NCI-H1092 (cell line): ENCODE measurements around the gene RHEX.

Source experiments
- DNase-seq: peaks from one replicate; lab custom pipeline; 2025; lab: John Stamatoyannopoulos, UW

The RHEX gene

DNA sequence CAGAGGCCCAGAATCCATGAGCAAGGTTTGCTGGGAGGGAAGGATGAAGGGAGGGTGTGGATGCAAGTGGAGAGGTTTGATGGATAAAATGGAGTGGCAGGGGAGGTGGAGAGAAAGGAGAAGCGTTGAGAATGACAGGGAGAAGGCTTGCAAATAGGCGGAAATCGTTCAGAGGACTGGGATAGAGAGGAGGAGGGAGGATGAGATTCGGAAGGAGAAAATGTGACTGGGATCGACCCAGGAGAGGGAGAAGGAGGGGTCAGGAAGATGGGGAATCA lies 63.8 kb downstream of the RHEX start:
- DNase-seq: no peak

GRCh38 chr1:206117151-206117948 lies 64.4 kb downstream of the RHEX start, which contains the start of gene AVPR1B:
Gene AVPR1B (minus strand): TSS chr1:206117388. CDS start chr1:206116890, 498 bp downstream.
- DNase-seq: peak; percentile 77

DNA sequence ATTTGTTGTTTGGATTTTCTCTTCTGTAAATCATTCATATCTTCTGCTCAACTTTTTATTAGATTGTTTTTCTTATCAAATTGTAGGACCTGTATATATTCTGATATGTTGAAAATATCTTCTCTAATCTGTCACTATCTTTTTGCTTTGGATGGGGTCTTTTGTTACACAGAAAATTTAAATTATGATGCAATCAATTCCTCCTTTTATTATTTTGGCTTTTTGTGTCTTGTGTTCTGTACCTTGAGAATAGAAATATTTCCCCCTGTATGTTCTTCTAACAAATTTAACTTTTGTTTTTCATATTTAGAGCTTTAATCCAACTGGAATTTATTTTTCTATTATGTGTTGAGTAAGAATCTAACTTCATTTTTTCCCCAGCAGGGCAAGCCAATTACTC lies 67.4 kb downstream of the RHEX start:
- DNase-seq: no peak

DNA sequence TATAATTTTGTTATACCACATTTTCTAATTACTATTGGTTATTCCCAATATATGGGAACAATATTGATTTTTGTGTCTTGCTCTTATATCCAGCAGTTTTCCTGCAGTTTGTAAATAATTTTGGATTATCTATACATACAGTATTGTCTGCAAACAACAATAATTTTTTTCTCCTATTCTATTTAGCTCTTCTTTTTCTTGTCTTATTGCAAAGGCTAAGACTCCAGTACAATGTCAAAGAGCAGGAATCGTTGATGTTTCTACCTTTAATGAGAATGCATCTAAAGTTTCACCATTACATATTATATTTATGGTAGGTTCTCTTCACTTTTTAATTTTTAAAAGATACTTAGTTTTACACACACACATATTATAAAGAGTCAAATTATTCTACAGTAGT lies 68.3 kb downstream of the RHEX start:
- no peak for DNase-seq

DNA sequence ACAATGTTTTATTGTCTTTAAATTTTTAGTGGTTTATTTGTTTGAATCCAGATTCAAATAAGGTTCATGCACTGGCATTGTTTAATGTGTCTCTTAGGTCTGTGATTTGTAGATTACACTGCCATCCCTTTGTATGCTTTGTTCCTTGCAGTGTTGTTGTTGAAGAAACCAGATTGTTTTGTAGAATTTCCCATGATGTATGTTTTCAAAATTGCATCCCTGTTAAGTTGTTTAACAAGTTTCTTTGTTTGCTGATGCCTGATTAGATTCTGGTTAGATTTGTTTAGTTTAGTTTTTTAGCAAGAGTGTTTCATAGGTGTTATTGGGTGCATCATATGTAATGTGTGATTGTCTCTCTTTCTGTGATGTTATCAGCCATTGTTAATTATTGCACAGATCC lies 69.7 kb downstream of the RHEX start:
- no peak for DNase-seq

- DNase-seq: no peak
Measured at GRCh38 chr1:206125346-206125745, 72.4 kb downstream of the RHEX start.

DNA sequence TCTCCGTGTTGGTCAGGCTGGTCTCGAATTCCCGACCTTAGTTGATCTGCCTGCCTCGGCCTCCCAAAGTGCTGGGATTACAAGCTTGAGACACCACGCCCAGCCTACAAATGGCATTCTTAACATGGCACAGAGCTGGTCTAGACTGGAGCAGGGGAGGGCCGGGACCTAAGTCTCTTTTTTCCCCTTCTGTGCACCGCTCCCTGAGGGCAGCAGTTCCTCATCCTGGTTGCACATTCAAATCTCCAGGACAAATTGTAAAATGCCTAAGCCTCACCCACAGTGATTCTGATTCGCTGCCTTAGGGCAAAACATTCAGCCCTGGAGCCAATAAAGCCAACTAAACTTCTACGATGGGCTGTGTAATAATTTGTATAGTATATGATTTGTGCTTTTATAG lies 74.4 kb downstream of the RHEX start:
- DNase-seq: no peak

DNA sequence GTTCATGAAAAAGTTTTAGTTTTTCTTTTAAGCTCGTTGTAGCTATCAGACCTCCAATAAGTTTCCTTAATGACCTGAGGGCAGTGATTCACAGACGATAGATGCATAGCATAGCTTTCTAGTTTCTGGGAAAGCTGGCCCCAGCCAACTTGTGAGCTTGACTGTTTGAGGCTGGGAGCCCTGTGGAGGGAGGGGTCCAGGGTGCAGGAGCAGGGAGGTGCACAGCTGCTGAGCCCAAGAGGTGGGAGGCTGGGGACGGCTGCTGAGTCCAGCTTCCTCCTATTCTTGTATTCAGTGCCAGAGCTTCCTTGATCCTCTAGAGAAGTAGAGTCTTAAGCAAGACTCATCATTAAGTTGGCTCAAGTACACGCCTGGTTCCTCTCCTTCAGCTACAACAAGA lies 75.2 kb downstream of the RHEX start:
- no peak for DNase-seq

DNA sequence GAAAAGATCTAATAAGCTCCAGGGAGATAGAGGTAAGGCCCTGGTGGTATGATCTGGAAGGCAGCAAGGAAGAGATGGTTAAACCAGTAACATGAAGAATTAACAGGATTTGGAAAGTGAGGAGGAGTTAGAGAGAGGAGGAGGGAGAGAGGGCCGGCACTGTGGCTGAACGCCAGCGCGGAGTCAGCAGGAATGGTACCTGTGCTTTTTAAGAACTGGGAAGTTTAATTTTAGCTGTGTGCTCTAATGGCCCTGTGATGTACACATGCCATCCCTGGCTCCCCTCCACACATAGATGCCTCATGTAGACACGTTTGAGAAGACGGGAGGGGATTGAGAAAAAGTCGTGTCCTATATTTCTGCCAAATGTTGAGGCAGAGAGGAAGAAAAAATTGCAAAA lies 78.1 kb downstream of the RHEX start:
- no peak for DNase-seq

GRCh38 chr1:206133751-206134415 lies 80.9 kb downstream of the RHEX start:
- DNase-seq: no peak

- no peak for DNase-seq
Measured at GRCh38 chr1:206135248-206135647, 82.3 kb downstream of the RHEX start.

DNA sequence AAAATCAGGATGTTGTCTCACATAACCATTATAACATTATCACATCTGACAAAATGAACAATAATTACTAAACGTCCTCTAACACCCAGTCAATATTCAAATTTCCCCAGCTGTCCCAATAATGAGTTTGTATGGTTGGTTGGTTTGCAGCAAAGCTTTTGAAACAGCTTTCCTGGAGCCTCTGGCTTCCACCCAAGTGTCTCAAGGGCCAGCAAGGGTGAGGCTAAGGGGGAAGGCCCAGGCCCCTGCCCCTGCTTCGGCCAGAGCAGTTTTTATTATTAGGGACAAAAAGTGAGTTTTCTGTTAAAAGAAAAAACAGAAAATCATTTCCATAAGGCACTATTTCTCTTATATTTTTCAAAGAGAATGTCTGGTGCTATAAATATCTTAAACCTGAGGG lies 83.3 kb downstream of the RHEX start:
- DNase-seq: no peak

DNA sequence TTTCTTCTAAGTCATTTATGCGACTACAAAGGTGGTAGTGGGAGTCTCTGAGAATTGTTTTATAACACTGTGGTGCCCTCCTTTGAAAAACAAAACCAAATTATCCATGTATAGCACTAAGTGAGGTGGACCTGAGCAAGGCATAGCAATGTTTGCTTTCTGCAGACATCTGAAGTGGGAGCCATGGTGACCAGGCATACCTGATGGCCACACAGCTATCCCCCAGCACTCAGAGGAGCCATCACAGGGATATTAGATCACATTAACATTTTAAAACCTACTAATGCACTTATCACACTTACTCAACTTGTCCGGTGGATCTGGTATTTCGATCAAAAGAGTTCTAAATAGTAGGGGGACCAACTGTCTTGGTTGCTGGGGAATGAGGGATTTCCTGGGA lies 89.0 kb downstream of the RHEX start:
- DNase-seq: no peak

DNA sequence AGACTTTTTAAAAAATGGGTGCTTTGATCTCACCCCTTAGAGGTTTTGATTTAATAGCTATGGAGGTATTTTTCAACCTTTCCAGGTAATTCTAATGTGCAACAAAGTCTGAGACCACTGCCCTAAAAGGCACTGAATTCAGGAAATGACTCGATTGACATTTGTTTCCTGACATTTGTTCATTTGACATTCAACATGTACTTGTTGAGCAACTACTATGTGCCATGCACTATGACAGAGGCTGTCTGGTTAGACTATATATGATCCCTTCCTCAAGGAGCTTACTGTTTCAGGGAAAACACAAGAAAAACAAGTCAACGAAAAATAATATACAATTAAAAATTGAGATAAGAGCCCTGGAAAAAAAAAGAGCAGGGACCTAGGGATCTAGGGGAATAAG lies 89.8 kb downstream of the RHEX start:
- DNase-seq: no peak

- DNase-seq: peak; percentile 54
Measured at GRCh38 chr1:206143537-206144172, 90.7 kb downstream of the RHEX start.

GRCh38 chr1:206144605-206145004 lies 91.6 kb downstream of the RHEX start:
- peak; percentile 52 for DNase-seq

DNA sequence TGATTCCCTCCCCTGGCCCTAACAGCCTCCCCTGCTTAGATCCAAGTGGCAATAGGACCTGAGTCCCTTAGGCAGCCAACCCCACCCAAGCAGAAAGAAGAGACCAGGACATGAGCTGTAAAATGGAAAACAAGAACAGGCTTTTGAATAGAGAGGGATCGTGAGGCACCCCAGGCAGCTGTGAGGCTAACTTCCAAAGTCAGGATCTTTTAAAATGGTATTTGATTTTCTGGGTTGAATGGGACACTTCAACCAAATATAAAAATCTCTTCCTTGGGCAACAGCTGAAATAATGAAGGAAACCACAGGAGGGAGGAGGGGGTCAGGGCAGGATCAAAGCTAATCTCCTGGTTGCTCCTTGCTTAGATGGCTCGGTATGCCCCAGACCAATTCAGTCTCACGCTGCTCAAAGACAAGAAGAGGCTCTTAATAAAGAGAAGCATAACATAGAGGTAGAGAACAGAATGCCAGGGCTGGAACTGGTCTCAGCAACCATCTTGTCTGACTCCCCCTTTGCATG lies 92.9 kb downstream of the RHEX start:
- no peak for DNase-seq
